DOHH2 (cell line): ENCODE data around the gene IGSF9B.

Experiments used
- H3F3A ChIP-seq: fragments of 200-600 bp; sonication (generic), shearing (Covaris generic); 2 replicates; pipeline ENCODE4 v1.6.0; 2016; ENCODE audit warnings: antibody characterized with exemption, mild to moderate bottlenecking; ENCODE audit not compliant: control insufficient read depth, insufficient read depth
- H3K27ac ChIP-seq: fragments of 200-600 bp; sonication (generic); 2 replicates; pipeline ENCODE4 v1.5.1; 2014; ENCODE audit warnings: low read depth, mild to moderate bottlenecking, low read length, moderate library complexity
- H3K27me3 ChIP-seq: fragments of 200-600 bp; sonication (generic); 2 replicates; pipeline ENCODE4 v1.6.1; 2014; ENCODE audit warnings: mild to moderate bottlenecking, low read length, mixed read lengths; ENCODE audit not compliant: control insufficient read depth
- H3K36me3 ChIP-seq: fragments of 200-600 bp; sonication (generic); 2 replicates; pipeline ENCODE4 v1.6.1; 2014; ENCODE audit warnings: mild to moderate bottlenecking, low read length, moderate library complexity, mixed read lengths; ENCODE audit not compliant: control insufficient read depth
- H3K4me1 ChIP-seq: fragments of 200-600 bp; sonication (generic); 2 replicates; pipeline ENCODE4 v1.6.1; 2014; ENCODE audit warnings: mild to moderate bottlenecking, low read length, mixed read lengths; ENCODE audit not compliant: control insufficient read depth
- H3K4me2 ChIP-seq: fragments of 200-600 bp; sonication (generic); 2 replicates; pipeline ENCODE4 v1.6.0; 2014; ENCODE audit warnings: mild to moderate bottlenecking, low read length, moderate library complexity
- H3K4me3 ChIP-seq: fragments of 200-600 bp; sonication (generic); 2 replicates; pipeline ENCODE4 v1.5.1; 2014; ENCODE audit warnings: mild to moderate bottlenecking, low read length, mixed read lengths
- H3K79me2 ChIP-seq: fragments of 200-600 bp; sonication (generic); 2 replicates; pipeline ENCODE4 v1.6.1; 2014; ENCODE audit warnings: mild to moderate bottlenecking, low read length, mixed read lengths; ENCODE audit not compliant: control insufficient read depth
- H3K9me2 ChIP-seq: fragments of 200-600 bp; sonication (generic); replicated peaks from 2 replicates; pipeline ENCODE4 v1.6.1; 2014; ENCODE audit warnings: mild to moderate bottlenecking, low read length, mixed read lengths; ENCODE audit not compliant: control insufficient read depth
- H3K9me3 ChIP-seq: fragments of 200-600 bp; sonication (generic); 2 replicates; pipeline ENCODE4 v1.6.1; 2014; ENCODE audit warnings: antibody characterized with exemption, low read length, mixed read lengths; ENCODE audit not compliant: control insufficient read depth, insufficient read depth
- H4K20me1 ChIP-seq: fragments of 200-600 bp; sonication (generic); 2 replicates; pipeline ENCODE4 v1.6.0; 2014; ENCODE audit warnings: low read depth, mild to moderate bottlenecking, antibody characterized with exemption, low read length, moderate library complexity; ENCODE audit not compliant: control insufficient read depth, insufficient read depth
- CTCF ChIP-seq: fragments of 200-600 bp; sonication (generic); IDR thresholded peaks from one replicate; pipeline ENCODE4 v1.5.1; 2014; ENCODE audit warnings: antibody characterized with exemption, mild to moderate bottlenecking, low read depth, low read length; ENCODE audit not compliant: poor library complexity, severe bottlenecking
- EZH2phosphoT487 ChIP-seq: fragments of 200-600 bp; sonication (generic); IDR thresholded peaks from 2 replicates; pipeline ENCODE4 v1.6.1; 2017; ENCODE audit warnings: borderline replicate concordance, mild to moderate bottlenecking, antibody characterized with exemption, low read length, moderate library complexity, mixed read lengths

Gene IGSF9B

GRCh38 chr11:133941546-133941945 is 15.2 kb downstream of the IGSF9B start:
- Histone ChIP-seq H3K79me2 (no peaks in the 10 kb centered on the region), H3K4me3 (no peak overlapping the region), H4K20me1 (no peaks in the 10 kb centered on the region), H3K27ac (no peak overlapping the region), H3F3A (no peaks in the 10 kb centered on the region), H3K27me3 (no peaks in the 10 kb centered on the region), H3K9me2 (no peaks in the 10 kb centered on the region), H3K4me1 (no peaks in the 10 kb centered on the region), H3K4me2 (no peak overlapping the region), H3K36me3 (no peaks in the 10 kb centered on the region), H3K9me3 (no peaks in the 10 kb centered on the region)
- TF ChIP-seq EZH2phosphoT487 (no peak), CTCF (no peak)

GRCh38 chr11:133940034-133940433 is 16.7 kb downstream of the IGSF9B start:
- Histone ChIP-seq H3K79me2 (no peaks in the 10 kb centered on the region), H3K36me3 (no peaks in the 10 kb centered on the region), H3K9me2 (no peaks in the 10 kb centered on the region), H3K4me1 (no peaks in the 10 kb centered on the region), H3K9me3 (no peaks in the 10 kb centered on the region), H3F3A (no peaks in the 10 kb centered on the region), H3K4me2 (no peak overlapping the region), H4K20me1 (no peaks in the 10 kb centered on the region), H3K4me3 (no peak overlapping the region), H3K27me3 (no peaks in the 10 kb centered on the region), H3K27ac (no peak overlapping the region)
- TF ChIP-seq EZH2phosphoT487: no peak
- TF ChIP-seq CTCF: no peak

- H3K27me3 ChIP-seq: no peaks in the 10 kb centered on the region
- no peaks in the 10 kb centered on the region for H3K36me3 ChIP-seq
- H3K79me2 ChIP-seq: no peaks in the 10 kb centered on the region
- no peak overlapping the region for H3K27ac ChIP-seq
- H3K9me3 ChIP-seq: no peaks in the 10 kb centered on the region
- H3K4me2 ChIP-seq: no peak overlapping the region
- TF ChIP-seq EZH2phosphoT487 (no peak), CTCF (no peak)
- no peaks in the 10 kb centered on the region for H3F3A ChIP-seq
- no peaks in the 10 kb centered on the region for H4K20me1 ChIP-seq
- no peak overlapping the region for H3K4me3 ChIP-seq
- no peaks in the 10 kb centered on the region for H3K4me1 ChIP-seq
- no peaks in the 10 kb centered on the region for H3K9me2 ChIP-seq
Observed at GRCh38 chr11:133939558-133939957, 17.2 kb downstream of the IGSF9B start.

- H3K27me3 ChIP-seq: no peaks in the 10 kb centered on the region
- H4K20me1 ChIP-seq: no peaks in the 10 kb centered on the region
- no peaks in the 10 kb centered on the region for H3K79me2 ChIP-seq
- H3K4me1 ChIP-seq: no peaks in the 10 kb centered on the region
- no peak overlapping the region for H3K4me2 ChIP-seq
- H3K9me3 ChIP-seq: no peaks in the 10 kb centered on the region
- TF ChIP-seq CTCF (no peak), EZH2phosphoT487 (no peak)
- H3F3A ChIP-seq: no peaks in the 10 kb centered on the region
- H3K36me3 ChIP-seq: no peaks in the 10 kb centered on the region
- no peaks in the 10 kb centered on the region for H3K9me2 ChIP-seq
- H3K4me3 ChIP-seq: no peak overlapping the region
- H3K27ac ChIP-seq: no peak overlapping the region
Observed at GRCh38 chr11:133938166-133938565, 18.6 kb downstream of the IGSF9B start.
